Measurements from ENCODE around the gene PHGDH.

PHGDH gene

GRCh38 chr1:119711804-119712341 is at the start of gene PHGDH:
Gene PHGDH, plus strand, starts transcription at chr1:119711934. Its CDS starts 89 bp downstream, at chr1:119712023.
- TF ChIP-seq ZNF274 (IDR thresholded peaks at IDR 0.05; ENCODE audit: low read depth, low read length), result no peak
- H3K4me3 ChIP-seq (ENCODE audit: low read length), result peak within 1 kb of the TSS; percentile 74

- peak overlapping the region; percentile 4; the same call in 1 of the 2 replicates for H3K4me3 ChIP-seq (ENCODE audit: low read length)
- TF ChIP-seq ZNF274 (IDR thresholded peaks at IDR 0.05; ENCODE audit: low read depth, low read length), result no peak
Observed at GRCh38 chr1:119662034-119662437, 49.7 kb upstream of the PHGDH start.

DNA sequence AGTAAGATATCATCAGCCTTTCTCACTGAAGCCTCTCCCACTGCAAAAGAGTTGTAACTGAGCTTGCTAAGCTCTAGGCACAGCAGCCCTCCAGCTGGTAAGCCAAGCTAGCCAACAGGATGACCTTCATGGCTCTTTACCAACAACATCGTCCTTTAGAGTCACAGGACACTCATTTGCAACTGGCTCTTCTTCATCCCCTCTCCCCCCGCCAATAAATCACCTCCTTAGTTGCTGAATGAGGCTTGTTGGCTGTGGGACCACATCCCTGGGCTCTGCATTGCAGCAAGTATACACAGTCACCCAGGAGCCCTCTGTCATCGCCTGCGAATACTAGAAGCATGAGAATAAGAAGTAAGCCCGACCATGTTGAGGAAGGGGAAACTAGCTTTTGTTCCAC is 47.7 kb upstream of the PHGDH start:
- no peak for TF ChIP-seq ZNF274 (IDR thresholded peaks at IDR 0.05; ENCODE audit: low read depth, low read length)
- H3K4me3 ChIP-seq (ENCODE audit: low read length), result no peak overlapping the region

DNA sequence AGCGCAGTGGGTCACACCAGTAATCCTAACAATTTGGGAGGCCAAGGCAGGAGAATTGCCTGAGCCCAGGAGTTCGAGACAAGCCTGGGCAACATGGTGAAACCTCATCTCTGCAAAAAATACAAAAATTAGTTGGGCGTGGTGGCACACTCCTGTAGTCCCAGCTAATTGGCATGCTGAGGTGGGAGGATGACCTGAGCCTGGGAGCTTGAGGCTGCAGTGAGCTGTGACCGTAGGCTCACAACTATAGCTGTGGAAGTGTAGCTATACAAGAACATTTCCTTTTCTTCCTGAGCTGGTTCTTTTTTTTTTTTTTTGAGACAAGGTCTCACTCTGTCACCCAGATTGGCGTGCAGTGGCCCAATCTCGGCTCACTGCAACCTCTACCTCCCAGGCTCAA is 44.6 kb upstream of the PHGDH start:
- H3K4me3 ChIP-seq (ENCODE audit: low read length), result no peak overlapping the region
- no peak for TF ChIP-seq ZNF274 (IDR thresholded peaks at IDR 0.05; ENCODE audit: low read depth, low read length)

DNA sequence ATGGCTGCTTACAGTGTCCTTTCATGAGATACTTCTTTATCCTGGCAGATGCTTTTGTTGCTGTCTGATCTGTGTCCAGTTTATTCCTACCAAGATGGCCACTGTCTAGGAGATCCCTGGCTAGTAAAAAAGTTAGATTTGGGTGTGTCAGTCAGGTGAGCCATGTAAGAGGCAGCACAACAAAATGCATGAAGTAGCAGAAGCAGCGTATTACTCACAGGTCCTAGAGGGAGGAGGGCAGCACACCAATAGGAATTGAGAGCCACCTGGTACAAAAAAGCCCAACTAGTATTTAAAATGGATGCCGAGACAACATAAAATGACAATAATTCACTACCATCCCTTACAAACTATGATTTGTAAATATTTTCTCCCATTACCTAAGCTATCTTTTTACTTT is 40.8 kb upstream of the PHGDH start:
- no peak for TF ChIP-seq ZNF274 (IDR thresholded peaks at IDR 0.05; ENCODE audit: low read depth, low read length)
- no peak overlapping the region for H3K4me3 ChIP-seq (ENCODE audit: low read length)

DNA sequence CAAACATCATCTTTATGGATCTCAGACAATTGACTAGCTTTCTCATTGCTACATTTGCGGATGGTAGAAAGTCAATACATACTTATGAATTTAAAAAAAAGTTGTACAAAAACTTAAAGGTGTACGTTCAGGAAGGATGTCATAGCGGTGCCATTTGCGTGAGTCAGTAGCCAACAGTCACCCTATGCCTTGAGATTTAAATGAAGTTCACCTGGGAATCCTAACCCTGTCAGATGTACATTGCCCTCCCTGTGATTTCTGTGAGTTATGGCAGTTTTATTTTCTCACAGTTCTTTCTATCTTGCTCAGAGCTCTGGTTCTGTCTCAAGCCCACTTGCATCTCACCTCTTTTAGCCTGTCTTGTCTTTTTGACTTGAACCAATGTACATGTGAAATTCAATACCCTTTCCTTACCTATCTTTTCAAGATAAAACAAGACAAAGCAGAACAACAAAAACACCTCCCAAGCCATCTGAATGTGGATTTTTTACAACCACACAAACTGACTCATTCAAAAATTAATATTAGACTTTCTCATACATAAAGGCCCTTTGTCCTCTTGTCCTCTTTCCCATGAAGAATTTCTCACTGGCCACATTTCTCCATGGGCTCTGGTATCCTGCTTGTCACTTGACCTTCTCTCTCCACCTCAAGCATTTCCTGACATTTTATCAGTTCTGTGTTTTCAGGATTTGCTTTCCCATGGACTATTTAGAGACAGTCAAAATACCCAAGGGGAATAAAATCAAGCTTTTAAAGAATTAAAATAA is 38.4 kb upstream of the PHGDH start:
- no peak for TF ChIP-seq ZNF274 (IDR thresholded peaks at IDR 0.05; ENCODE audit: low read depth, low read length)
- H3K4me3 ChIP-seq (ENCODE audit: low read length), result no peak overlapping the region

DNA sequence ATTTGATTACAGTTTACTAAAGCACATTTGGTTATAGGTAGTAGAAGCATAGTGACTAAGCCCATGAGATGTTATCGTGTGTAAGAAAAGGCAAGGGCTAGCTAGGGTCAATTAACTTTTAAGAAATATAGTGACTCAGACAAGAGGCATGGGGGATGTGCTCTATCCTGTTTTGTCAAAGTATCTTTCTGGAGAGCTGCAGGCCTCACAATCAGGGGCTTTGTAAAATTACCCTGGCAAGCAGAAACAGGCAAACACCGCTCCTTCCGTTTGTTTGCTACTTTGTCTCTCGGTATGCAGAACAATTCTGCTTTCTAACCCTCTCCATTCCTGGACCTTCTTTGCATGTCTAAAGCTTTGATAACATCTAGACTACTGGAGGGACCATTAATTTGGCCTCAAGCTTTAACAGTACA is 37.6 kb upstream of the PHGDH start:
- no peak overlapping the region for H3K4me3 ChIP-seq (ENCODE audit: low read length)
- no peak for TF ChIP-seq ZNF274 (IDR thresholded peaks at IDR 0.05; ENCODE audit: low read depth, low read length)

DNA sequence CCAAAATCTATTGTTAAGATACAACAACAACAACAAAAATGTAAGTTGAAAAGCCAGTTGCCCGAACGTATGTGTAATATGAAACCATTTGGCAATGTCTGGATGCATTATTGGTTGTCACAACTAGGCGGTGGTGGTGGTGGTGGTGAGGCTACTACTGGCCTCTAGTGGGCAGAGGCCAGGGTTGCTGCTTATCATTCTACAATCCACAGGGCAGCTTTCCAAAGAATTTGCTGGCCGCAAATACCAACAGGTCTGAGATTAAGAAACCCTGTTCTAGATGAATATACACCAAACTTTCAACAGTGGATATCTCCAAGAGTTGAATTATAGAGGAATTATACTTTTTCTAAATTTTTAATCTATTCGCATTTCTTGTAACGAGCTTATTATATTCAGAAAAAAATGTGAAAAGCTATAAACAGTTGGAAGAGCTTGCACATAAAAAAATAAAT is 36.9 kb upstream of the PHGDH start:
- no peak overlapping the region for H3K4me3 ChIP-seq (ENCODE audit: low read length)
- no peak for TF ChIP-seq ZNF274 (IDR thresholded peaks at IDR 0.05; ENCODE audit: low read depth, low read length)

DNA sequence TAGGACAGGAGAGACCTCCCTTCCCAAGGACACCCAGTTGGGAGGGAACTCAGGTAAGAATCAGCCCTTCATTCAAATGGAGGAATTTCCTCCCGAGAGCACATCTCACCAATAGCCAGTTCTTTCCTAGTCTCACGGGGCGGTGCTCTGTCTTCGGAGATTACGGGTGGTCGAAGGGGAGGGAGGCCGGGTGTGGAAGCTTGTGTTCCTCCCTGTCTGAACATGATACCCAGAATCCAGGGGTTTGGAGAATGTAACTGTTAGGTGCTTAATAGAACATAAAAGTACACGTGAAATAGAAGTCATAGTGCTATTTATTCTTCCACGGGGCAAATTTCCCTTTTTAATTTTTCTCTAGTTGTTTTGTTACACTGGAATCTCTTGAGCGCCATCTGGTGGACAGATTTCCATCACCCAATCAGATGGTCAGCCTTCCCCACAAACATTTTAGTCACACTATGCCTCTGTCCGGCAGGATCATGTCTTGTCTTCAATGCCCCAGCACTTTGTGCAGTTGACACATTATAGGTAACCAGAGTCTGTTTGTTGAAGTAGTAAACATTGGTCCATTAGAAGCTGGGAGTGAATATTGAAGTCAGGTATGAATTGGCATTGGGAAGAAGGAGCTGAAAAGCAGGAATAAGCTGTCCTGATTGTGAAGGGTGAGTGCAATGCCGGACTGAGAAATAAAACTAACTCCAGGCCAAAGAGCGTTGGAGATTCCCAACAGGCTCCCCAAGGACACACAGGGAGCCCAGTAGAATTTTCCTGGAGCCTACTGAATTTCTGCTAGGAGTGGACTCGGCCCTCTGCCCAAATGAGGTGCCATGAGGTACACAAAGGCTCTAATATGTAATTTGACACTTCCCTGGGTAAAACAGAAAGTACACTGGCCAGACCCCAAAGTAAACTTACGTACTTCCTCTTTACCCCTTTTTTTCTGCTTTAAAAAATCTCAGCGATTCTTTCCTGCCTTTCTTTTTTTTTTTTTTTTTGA is 36.1 kb upstream of the PHGDH start:
- peak overlapping the region; percentile 47; the same call in 1 of the 2 replicates for H3K4me3 ChIP-seq (ENCODE audit: low read length)
- no peak for TF ChIP-seq ZNF274 (IDR thresholded peaks at IDR 0.05; ENCODE audit: low read depth, low read length)

- TF ChIP-seq ZNF274 (IDR thresholded peaks at IDR 0.05; ENCODE audit: low read depth, low read length), result no peak
- no peak overlapping the region for H3K4me3 ChIP-seq (ENCODE audit: low read length)
Observed at GRCh38 chr1:119676571-119677206, 35.0 kb upstream of the PHGDH start.

GRCh38 chr1:119679223-119679622 is 32.5 kb upstream of the PHGDH start:
- TF ChIP-seq ZNF274 (IDR thresholded peaks at IDR 0.05; ENCODE audit: low read depth, low read length), result no peak
- H3K4me3 ChIP-seq (ENCODE audit: low read length), result no peak overlapping the region

DNA sequence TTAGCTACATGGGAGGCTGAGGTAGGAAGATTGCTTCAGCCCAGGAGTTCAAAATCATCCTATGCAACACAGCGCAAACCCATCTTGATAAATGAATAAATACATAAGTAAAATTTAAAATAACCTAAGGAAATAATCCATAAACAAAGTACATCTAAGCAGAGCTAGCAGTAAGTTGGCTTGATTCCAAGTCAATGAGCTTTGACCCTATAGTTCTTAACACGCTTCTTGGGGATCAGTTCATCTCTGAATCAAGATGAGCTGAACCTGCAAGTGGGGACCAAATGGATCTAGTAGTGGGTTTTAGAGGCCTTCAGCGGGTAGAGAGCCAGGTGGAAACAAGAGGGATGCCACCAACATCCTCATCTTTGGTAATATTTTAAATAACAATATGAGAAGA is 31.5 kb upstream of the PHGDH start:
- no peak overlapping the region for H3K4me3 ChIP-seq (ENCODE audit: low read length)
- no peak for TF ChIP-seq ZNF274 (IDR thresholded peaks at IDR 0.05; ENCODE audit: low read depth, low read length)

DNA sequence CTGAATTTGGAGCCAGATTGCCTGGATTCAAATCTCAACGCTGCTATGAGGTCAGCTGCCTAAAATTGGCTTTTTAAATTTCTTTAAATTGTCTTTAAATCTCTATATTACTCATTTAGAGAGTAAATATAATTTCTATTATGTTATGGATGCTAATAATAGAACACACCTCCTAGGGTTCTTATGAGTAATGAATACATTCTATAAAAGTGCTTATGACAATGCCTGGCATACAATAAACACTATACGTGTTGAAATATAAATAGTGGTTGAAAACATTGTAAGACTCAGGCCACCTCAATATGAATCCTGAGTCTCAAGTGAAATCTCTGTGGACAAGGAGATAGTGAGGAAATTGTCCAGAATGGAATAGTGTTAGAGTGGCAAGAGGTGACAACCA is 31.0 kb upstream of the PHGDH start:
- TF ChIP-seq ZNF274 (IDR thresholded peaks at IDR 0.05; ENCODE audit: low read depth, low read length), result no peak
- no peak overlapping the region for H3K4me3 ChIP-seq (ENCODE audit: low read length)

GRCh38 chr1:119681560-119681959 is 30.2 kb upstream of the PHGDH start:
- no peak overlapping the region for H3K4me3 ChIP-seq (ENCODE audit: low read length)
- TF ChIP-seq ZNF274 (IDR thresholded peaks at IDR 0.05; ENCODE audit: low read depth, low read length), result no peak
